ENCODE results near the gene MRO. TPM values are rescaled to one million over a fixed set of nuclear protein-coding genes. Genes with fewer than 3 reads are reported as not detected.
"Not testable (repeated sequence)": the region's sequence is repeated elsewhere in the genome, so short reads cannot be mapped to it uniquely, and the experiment has no call there.

MRO gene
- polyA plus RNA-seq (2012; ENCODE audit: insufficient read depth, insufficient read length), result not detected

- peak within 1 kb of the TSS; percentile 16 for H3K4me3 ChIP-seq (ENCODE audit: low read length)
- DNase-seq (ENCODE audit: low read depth, low spot score), result peak; percentile 53
These were observed at the start of gene MRO for GRCh38 chr18:50819728-50820378. TSS of gene MRO (minus strand) at chr18:50820016. CDS start at chr18:50809400, 10,616 bp downstream.

- DNase-seq (ENCODE audit: low read depth, low spot score), result no peak
- no peak overlapping the region for H3K4me3 ChIP-seq (ENCODE audit: low read length)
These were observed 49.3 kb upstream of the MRO start for GRCh38 chr18:50869150-50869549.

- no peak overlapping the region for H3K4me3 ChIP-seq (ENCODE audit: low read length)
- DNase-seq (ENCODE audit: low read depth, low spot score), result no peak
These were observed 46.9 kb upstream of the MRO start for GRCh38 chr18:50866765-50867164.

- no peak for DNase-seq (ENCODE audit: low read depth, low spot score)
- no peak overlapping the region for H3K4me3 ChIP-seq (ENCODE audit: low read length)
These were observed 44.1 kb upstream of the MRO start for GRCh38 chr18:50863840-50864375.

- no peak for DNase-seq (ENCODE audit: low read depth, low spot score)
- no peak overlapping the region for H3K4me3 ChIP-seq (ENCODE audit: low read length)
These were observed 42.6 kb upstream of the MRO start for GRCh38 chr18:50862401-50862800.

- H3K4me3 ChIP-seq (ENCODE audit: low read length), result no peak overlapping the region
- no peak for DNase-seq (ENCODE audit: low read depth, low spot score)
These were observed 41.8 kb upstream of the MRO start for GRCh38 chr18:50861617-50862016.

GRCh38 chr18:50859793-50860555, 40.2 kb upstream of the MRO start:
- no peak overlapping the region for H3K4me3 ChIP-seq (ENCODE audit: low read length)
- DNase-seq (ENCODE audit: low read depth, low spot score), result no peak

- DNase-seq (ENCODE audit: low read depth, low spot score), result no peak
- H3K4me3 ChIP-seq (ENCODE audit: low read length), result no peak overlapping the region
These were observed 37.9 kb upstream of the MRO start for GRCh38 chr18:50857694-50858093.

GRCh38 chr18:50857166-50857565, 37.4 kb upstream of the MRO start:
- H3K4me3 ChIP-seq (ENCODE audit: low read length); DNase-seq (ENCODE audit: low read depth, low spot score): not testable (repeated sequence)

- no peak for DNase-seq (ENCODE audit: low read depth, low spot score)
- no peak overlapping the region for H3K4me3 ChIP-seq (ENCODE audit: low read length)
These were observed 36.4 kb upstream of the MRO start for GRCh38 chr18:50855976-50856757.

- H3K4me3 ChIP-seq (ENCODE audit: low read length), result no peak overlapping the region
- DNase-seq (ENCODE audit: low read depth, low spot score), result no peak
These were observed 34.1 kb upstream of the MRO start for GRCh38 chr18:50853863-50854271.

- H3K4me3 ChIP-seq (ENCODE audit: low read length), result no peak overlapping the region
- no peak for DNase-seq (ENCODE audit: low read depth, low spot score)
These were observed 30.7 kb upstream of the MRO start for GRCh38 chr18:50850307-50851065.

GRCh38 chr18:50849419-50849821, 29.6 kb upstream of the MRO start:
- no peak for DNase-seq (ENCODE audit: low read depth, low spot score)
- H3K4me3 ChIP-seq (ENCODE audit: low read length), result no peak overlapping the region

- no peak for DNase-seq (ENCODE audit: low read depth, low spot score)
- no peak overlapping the region for H3K4me3 ChIP-seq (ENCODE audit: low read length)
These were observed 29.2 kb upstream of the MRO start for GRCh38 chr18:50848991-50849390.

- no peak overlapping the region for H3K4me3 ChIP-seq (ENCODE audit: low read length)
- DNase-seq (ENCODE audit: low read depth, low spot score), result no peak
These were observed 28.3 kb upstream of the MRO start for GRCh38 chr18:50848061-50848551.

- no peak overlapping the region for H3K4me3 ChIP-seq (ENCODE audit: low read length)
- no peak for DNase-seq (ENCODE audit: low read depth, low spot score)
These were observed 27.4 kb upstream of the MRO start for GRCh38 chr18:50847192-50847591.

GRCh38 chr18:50844960-50845359, 25.1 kb upstream of the MRO start:
- no peak overlapping the region for H3K4me3 ChIP-seq (ENCODE audit: low read length)
- no peak for DNase-seq (ENCODE audit: low read depth, low spot score)

GRCh38 chr18:50844554-50844953, 24.7 kb upstream of the MRO start:
- no peak overlapping the region for H3K4me3 ChIP-seq (ENCODE audit: low read length)
- DNase-seq (ENCODE audit: low read depth, low spot score), result no peak

- DNase-seq (ENCODE audit: low read depth, low spot score), result no peak
- no peak overlapping the region for H3K4me3 ChIP-seq (ENCODE audit: low read length)
These were observed 23.0 kb upstream of the MRO start for GRCh38 chr18:50842846-50843245.
